HG03565 (cell line): ENCODE results near the gene CBX8.

Experiments used
- ATAC-seq: cut with Tn5 transposase; IDR thresholded peaks from one replicate; pipeline ENCODE4 v1.9.1; 2021; ENCODE audit warnings: mild to moderate bottlenecking, moderate library complexity; ENCODE audit not compliant: unreplicated experiment

CBX8 gene

DNA sequence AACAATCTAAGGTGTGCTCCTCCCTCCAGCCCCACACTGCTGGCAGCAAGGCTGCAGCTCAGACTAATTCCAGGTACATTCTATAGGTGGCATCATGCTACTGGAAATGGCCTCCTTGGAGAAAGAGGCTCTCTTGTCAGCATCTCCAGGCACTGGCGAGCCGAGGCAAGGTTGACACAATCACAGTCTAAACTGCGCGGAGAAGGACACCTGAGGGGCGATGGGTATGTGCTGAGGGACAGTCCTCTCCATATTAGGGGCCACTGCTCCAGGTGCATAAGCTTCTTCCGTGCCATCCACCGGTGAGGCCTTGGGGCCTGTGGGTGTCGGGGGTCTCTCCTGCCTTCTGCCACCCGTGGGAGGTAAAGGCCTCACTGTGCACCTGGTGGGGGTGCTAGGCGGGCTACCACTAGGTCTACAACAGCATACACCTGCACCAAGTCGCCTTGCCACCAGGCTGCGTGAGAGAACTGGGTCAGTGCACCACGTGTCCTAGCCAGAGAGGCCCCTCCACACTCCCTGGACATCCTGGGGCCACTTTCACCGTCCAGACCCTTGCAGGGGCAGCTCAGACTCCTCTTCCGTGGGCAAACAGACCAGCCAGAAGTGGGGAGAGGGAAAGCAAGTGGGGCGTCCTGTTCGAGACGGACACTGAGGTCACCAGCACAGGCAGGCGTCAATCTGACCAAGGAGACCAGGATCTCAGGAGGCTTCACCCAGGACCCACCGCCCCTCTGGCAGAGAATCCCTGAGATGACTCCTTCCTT lies 12.1 kb upstream of the CBX8 start:
- ATAC-seq, result no peak

- no peak for ATAC-seq
These were observed 10.2 kb upstream of the CBX8 start for GRCh38 chr17:79806863-79807720.

GRCh38 chr17:79806446-79806760 lies 9.5 kb upstream of the CBX8 start:
- no peak for ATAC-seq

DNA sequence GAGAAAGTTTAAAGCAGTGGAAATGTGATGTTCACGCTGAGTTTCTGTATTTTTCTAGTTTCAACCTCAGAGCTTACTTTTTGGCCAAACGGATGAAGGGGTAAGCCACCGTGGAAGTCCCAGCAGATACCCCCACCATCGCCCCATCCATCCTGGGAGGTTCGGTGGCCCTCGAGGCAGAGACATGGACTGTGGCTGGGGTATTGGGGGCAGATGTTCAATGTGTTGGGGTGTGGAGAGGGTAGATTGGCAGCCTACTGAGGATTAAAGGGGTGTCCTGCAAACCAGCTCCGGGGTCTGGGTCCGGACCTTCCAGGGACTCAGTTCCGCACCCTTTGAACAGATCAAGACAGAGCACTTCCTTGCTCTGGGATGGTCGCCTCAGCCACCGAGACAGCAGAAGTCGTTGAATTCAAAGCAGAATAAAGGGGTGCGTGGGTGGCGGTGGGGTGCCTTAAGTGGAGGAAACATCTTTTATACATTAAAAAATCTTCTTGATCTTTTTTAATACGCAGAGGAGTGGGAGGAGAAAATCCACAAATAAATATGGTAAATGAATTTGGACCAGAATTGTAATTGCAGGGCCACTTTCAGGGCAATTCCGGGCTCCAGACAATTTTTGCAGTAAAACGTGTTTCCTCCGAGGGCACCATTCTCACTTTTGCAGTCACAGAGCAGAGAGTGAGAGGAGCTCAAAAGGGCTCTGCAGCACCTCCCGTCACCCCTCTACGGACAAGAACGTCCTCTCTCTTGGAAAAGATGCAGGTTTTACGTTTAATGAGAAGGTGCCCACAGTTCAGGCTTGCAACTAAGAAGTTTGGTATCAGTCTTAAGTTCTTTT lies 8.2 kb upstream of the CBX8 start:
- no peak for ATAC-seq

GRCh38 chr17:79803997-79804855 lies 7.3 kb upstream of the CBX8 start:
- peak; percentile 54 for ATAC-seq

- ATAC-seq, result no peak
These were observed 6.6 kb upstream of the CBX8 start for GRCh38 chr17:79803421-79803996.

- ATAC-seq, result no peak
These were observed 6.0 kb upstream of the CBX8 start for GRCh38 chr17:79802736-79803420.

GRCh38 chr17:79802039-79802735 lies 5.3 kb upstream of the CBX8 start:
- no peak for ATAC-seq

GRCh38 chr17:79801156-79802038 lies 4.5 kb upstream of the CBX8 start:
- no peak for ATAC-seq

GRCh38 chr17:79800325-79801155 lies 3.7 kb upstream of the CBX8 start:
- no peak for ATAC-seq

DNA sequence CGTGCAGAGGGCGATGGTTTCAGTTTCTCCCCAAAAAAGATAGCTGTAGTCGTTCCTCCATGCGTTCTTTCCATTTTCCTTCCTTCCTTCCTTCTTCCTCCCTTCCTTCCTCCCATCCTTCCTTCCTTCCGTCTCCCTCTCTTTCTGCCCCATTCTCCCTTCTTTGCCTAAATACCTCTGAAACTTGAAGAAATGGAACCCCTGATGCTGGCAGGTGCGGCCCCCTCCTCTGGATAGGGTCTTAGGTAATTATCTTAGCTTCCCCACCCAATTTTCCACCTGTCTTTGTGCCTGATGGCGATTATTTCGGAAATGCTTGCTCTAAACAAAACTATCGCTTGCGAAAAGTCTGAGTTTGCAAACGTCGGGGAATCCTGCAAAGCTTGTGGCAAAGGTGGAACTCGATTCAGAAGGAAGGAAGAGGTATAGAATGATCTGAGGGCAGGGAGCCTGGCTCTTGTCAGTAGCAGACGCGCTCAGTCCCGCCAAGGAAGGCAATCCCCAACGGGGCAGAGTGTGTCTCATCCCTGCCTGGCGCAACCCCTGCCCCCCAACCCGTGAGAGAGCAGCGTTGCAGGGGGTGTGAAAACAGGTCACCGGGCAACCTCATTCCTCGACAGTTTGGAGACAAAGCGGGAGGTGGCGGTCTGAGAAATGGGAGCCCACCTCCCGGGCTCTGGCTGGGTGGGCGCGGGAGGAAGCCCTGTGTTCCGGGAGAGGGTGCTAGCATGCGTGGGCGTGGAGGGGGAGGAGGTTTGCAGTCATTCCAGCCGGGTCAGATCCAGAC lies 2.9 kb upstream of the CBX8 start:
- no peak for ATAC-seq

DNA sequence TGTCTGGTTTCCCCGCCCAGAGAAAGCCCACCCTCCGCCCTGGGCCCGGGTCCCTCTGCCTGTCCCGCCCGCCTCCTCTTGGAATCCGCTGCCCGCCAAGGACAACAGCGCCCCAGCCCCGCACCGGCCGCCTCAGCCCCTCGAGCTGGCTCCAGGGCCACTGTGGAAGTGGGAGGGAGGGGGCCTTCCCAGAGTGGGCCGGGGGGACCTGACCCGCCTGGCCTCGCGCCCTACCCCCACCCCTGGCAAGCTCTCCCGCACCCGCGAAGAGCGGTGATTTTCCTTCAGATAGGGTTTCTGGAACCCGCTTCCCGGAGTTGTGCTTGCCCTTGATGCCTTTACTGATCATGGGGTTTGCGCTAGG lies 2.3 kb upstream of the CBX8 start:
- ATAC-seq, result no peak

GRCh38 chr17:79798299-79799173 lies 1.7 kb upstream of the CBX8 start:
- ATAC-seq, result no peak

DNA sequence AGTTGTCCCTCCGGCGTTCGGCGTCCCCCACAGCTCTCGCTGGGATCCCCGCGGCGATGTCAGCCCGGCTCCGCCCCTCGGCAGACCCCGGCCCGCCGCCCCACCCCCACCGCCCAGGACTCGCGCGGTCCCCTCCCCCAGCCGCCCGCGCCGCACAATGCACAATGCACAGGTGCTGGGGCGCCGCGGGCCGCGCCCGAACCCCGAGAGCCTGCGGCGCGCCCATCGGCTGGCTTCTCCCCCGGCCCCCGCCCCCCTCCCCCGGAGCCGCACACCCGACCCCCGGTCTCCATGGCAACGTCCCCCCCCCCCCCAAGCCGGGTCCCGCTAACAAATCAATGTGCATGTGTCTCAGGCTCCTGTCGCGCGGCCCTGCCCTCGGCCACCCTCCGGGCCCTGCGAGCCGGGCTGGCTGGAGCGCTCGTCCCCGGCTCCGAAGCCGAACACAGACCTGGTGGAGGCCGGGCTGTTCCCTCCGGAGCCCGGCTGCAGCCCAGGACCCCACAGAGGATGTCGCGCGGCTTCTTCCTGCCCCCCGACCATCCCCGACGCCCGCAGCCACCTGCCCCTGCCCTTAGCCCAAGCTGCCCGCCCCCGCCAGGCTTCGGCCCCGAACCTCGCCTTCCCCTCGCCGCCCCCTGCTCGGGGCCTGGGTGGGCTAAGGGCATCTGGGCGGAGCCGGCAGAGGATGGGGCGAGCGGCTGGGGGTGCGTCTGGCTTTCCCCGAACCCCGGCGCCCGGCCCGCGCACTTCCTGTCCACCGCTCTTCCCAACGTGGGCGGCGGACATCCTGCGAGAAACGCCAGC lies 818 bp upstream of the CBX8 start:
- no peak for ATAC-seq

DNA sequence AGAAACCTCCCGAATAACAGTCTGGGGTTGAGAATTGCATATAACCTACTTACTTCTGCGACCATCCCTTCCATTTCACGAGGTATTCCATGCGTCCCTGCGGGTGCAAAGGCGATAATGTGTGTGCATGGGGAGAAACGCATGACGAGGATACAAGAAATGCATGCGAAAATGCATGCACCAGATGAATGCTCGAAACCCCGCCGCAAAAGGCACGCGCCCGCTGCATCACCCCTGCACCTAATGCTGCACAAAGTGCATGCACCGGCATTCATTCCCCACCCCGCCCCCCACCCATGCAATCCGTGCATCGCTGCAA lies 474 bp downstream of the CBX8 start:
- no peak for ATAC-seq
